HepG2 (cell line): ENCODE results near the gene GIMD1. TPM values are rescaled to one million over a fixed set of nuclear protein-coding genes. Genes with fewer than 3 reads are reported as not detected.

Source experiments
- ATAC-seq: fragments of 200-7000 bp; cut with Tn5 transposase; 3 replicates; pipeline ENCODE4 v1.9.1; 2020; ENCODE audit warnings: mild to moderate bottlenecking, moderate library complexity
- Bru-seq: library from RNA; stranded (reverse); fragments of 400-500 nt; gene quantifications from one replicate; lab custom pipeline; 2021; lab: Mats Ljungman, UMichigan
- BruChase-seq, 2 experiments: library from RNA; stranded (reverse); fragments of 400-500 nt; gene quantifications; one replicate each; lab custom pipeline; 2021; lab: Mats Ljungman, UMichigan
- BruUV-seq: library from RNA; stranded (reverse); fragments of 400-500 nt; replicated peaks from 2 replicates; lab custom pipeline; 2021; lab: Mats Ljungman, UMichigan
- CTCF ChIA-PET: fragments of 300-600 bp; formaldehyde crosslinking; extraction: SDS; loops from one replicate; lab custom pipeline; 2021; ENCODE audit warnings: low total read pairs, inconsistent platforms, low intra/inter-chr PET ratio; lab: Yijun Ruan, JAX
- POLR2A ChIA-PET: fragments of 350-600 bp; sonication (Branson Sonifier 250); formaldehyde crosslinking; loops from one replicate; lab custom pipeline; 2020; ENCODE audit warnings: antibody characterized with exemption, inconsistent platforms; lab: Yijun Ruan, JAX
- DNase-seq: peaks from one replicate; pipeline ENCODE4 v3.0.0-alpha.2; 2015; ENCODE audit warnings: low spot score
- FAIRE-seq: peaks from 3 replicates; lab custom pipeline; 2011; peaks lifted over from hg19 to GRCh38; lab: Jason Lieb, UNC
- H2AFZ ChIP-seq: one replicate; pipeline ENCODE4 v1.6.1; 2011; ENCODE audit warnings: low read length, inconsistent platforms
- H3K27ac ChIP-seq: fragments of 300-600 bp; 3 replicates; pipeline ENCODE4 v1.8.0; 2011; ENCODE audit warnings: mixed run types, mild to moderate bottlenecking, mixed read lengths, low read length, inconsistent platforms; ENCODE audit not compliant: insufficient read depth; ENCODE audit errors: extremely low read length
- H3K27me3 ChIP-seq, 2 experiments: fragments of 200-600 bp in 1 of 2; 2 replicates in 1 of 2; 3 replicates in 1 of 2; pipeline versions ENCODE4 v1.6.0 to v1.8.0; 2011; ENCODE audit warnings: low read length in 2 of 2, mild to moderate bottlenecking in 2 of 2, moderate library complexity in 2 of 2, inconsistent platforms in 1 of 2; ENCODE audit not compliant: insufficient read depth in 2 of 2, control insufficient read depth in 1 of 2
- H3K36me3 ChIP-seq, 2 experiments: fragments of 200-600 bp in 1 of 2; replicated peaks in 1 of 2; 2 replicates in 1 of 2; 3 replicates in 1 of 2; pipeline versions ENCODE4 v1.5.1 to v1.8.0; 2011; ENCODE audit warnings: low read length in 2 of 2, inconsistent platforms in 1 of 2; ENCODE audit not compliant: insufficient read depth in 2 of 2, control insufficient read depth in 1 of 2
- H3K4me1 ChIP-seq: 2 replicates; pipeline ENCODE4 v1.5.1; 2012; ENCODE audit warnings: low read length, inconsistent platforms; ENCODE audit not compliant: insufficient read depth
- H3K4me2 ChIP-seq: 2 replicates; pipeline ENCODE4 v1.6.0; 2011; ENCODE audit warnings: low read depth, low read length, inconsistent platforms
- H3K4me3 ChIP-seq, 3 experiments: fragments of 200-600 bp in 1 of 3; sonication (generic), shearing (Covaris generic) in 1 of 3; replicated peaks in 1 of 3; 2 replicates each; pipeline ENCODE4 v1.5.1; 2011 to 2016; ENCODE audit warnings: low read length in 3 of 3, inconsistent platforms in 2 of 3, low read depth in 2 of 3, mild to moderate bottlenecking in 2 of 3, control low read depth in 1 of 3, mixed read lengths in 1 of 3; ENCODE audit not compliant: insufficient read depth in 1 of 3
- H3K79me2 ChIP-seq: one replicate; pipeline ENCODE4 v1.6.1; 2011; ENCODE audit warnings: low read length, inconsistent platforms; ENCODE audit not compliant: insufficient read depth
- H3K9ac ChIP-seq: 2 replicates; pipeline ENCODE4 v1.6.0; 2011; ENCODE audit warnings: mild to moderate bottlenecking, low read depth, low read length, inconsistent platforms; ENCODE audit not compliant: insufficient read depth
- H3K9me3 ChIP-seq: 2 replicates; pipeline ENCODE4 v1.5.1; 2012; ENCODE audit warnings: mild to moderate bottlenecking, low read length
- H4K20me1 ChIP-seq: 2 replicates; pipeline ENCODE4 v1.6.0; 2011; ENCODE audit warnings: inconsistent platforms, mild to moderate bottlenecking, low read length, moderate library complexity; ENCODE audit not compliant: insufficient read depth
- ATF7-NPFF ChIP-seq: sonication (generic); formaldehyde crosslinking; IDR thresholded peaks from 2 replicates; pipeline ENCODE4 v1.8.1; 2023; ENCODE audit warnings: mild to moderate bottlenecking, low read depth, missing genetic modification reagents, moderate library complexity
- DZIP1 ChIP-seq: sonication (generic); formaldehyde crosslinking; IDR thresholded peaks from 2 replicates; pipeline ENCODE4 v1.5.0; 2020; ENCODE audit warnings: mild to moderate bottlenecking, missing genetic modification reagents
- POLR2A ChIP-seq, 2 experiments: IDR thresholded peaks; 2 replicates each; pipeline ENCODE4 v1.6.1; 2011; ENCODE audit warnings: low read depth in 2 of 2, low read length in 2 of 2, mild to moderate bottlenecking in 1 of 2, moderate library complexity in 1 of 2; ENCODE audit not compliant: insufficient read depth in 1 of 2
- PRPF4 ChIP-seq: fragments of 200-400 bp; formaldehyde crosslinking; IDR thresholded peaks from 2 replicates; pipeline ENCODE4 v1.6.1; 2016; ENCODE audit warnings: low read length, low read depth; ENCODE audit not compliant: poor library complexity, severe bottlenecking
- SMARCE1 ChIP-seq: fragments of 450-650 bp; IDR thresholded peaks from 2 replicates; pipeline ENCODE4 v1.6.1; 2017; ENCODE audit warnings: borderline replicate concordance
- THAP11 ChIP-seq: IDR thresholded peaks from 2 replicates; pipeline ENCODE4 v1.6.1; 2016; ENCODE audit warnings: missing biosample characterization, missing genetic modification reagents
- ZBTB38 ChIP-seq: sonication (generic); formaldehyde crosslinking; IDR thresholded peaks from 2 replicates; pipeline ENCODE4 v1.5.1; 2020; ENCODE audit warnings: mild to moderate bottlenecking, missing genetic modification reagents
- ZEB1 ChIP-seq: IDR thresholded peaks from 2 replicates; pipeline ENCODE4 v1.6.1; 2012; ENCODE audit warnings: mild to moderate bottlenecking, low read depth, inconsistent platforms; ENCODE audit not compliant: insufficient replicate concordance
- ZFP36 ChIP-seq: fragments of 150-350 bp; IDR thresholded peaks from 2 replicates; pipeline ENCODE4 v1.6.1; 2018; ENCODE audit warnings: borderline replicate concordance, low read length, low read depth; ENCODE audit not compliant: partially characterized antibody
- ZMYM3 ChIP-seq: sonication (generic); formaldehyde crosslinking; IDR thresholded peaks from 2 replicates; pipeline ENCODE4 v1.5.1; 2020; ENCODE audit warnings: mild to moderate bottlenecking, missing genetic modification reagents
- ZNF124 ChIP-seq: sonication (generic); formaldehyde crosslinking; IDR thresholded peaks from 2 replicates; pipeline ENCODE4 v1.4.0; 2020; ENCODE audit warnings: missing genetic modification reagents
- ZNF280B ChIP-seq: sonication (generic); formaldehyde crosslinking; IDR thresholded peaks from 2 replicates; pipeline ENCODE4 v1.5.0; 2020; ENCODE audit warnings: missing genetic modification reagents, mild to moderate bottlenecking, borderline replicate concordance
- ZNF367 ChIP-seq: sonication (generic); formaldehyde crosslinking; IDR thresholded peaks from 2 replicates; pipeline ENCODE4 v1.4.0; 2020; ENCODE audit warnings: missing genetic modification reagents, borderline replicate concordance
- ZNF451 ChIP-seq: sonication (generic); formaldehyde crosslinking; IDR thresholded peaks from 2 replicates; pipeline ENCODE4 v1.5.0; 2020; ENCODE audit warnings: mild to moderate bottlenecking, missing genetic modification reagents
- ZNF780A ChIP-seq: sonication (generic); formaldehyde crosslinking; IDR thresholded peaks from 2 replicates; pipeline ENCODE4 v1.8.0; 2022; ENCODE audit warnings: mild to moderate bottlenecking, missing genetic modification reagents, moderate library complexity
- ZNF841 ChIP-seq: sonication (generic); formaldehyde crosslinking; IDR thresholded peaks from 2 replicates; pipeline ENCODE4 v1.8.1; 2023; ENCODE audit warnings: missing genetic modification reagents, borderline replicate concordance
- WGBS: methylation state at CpG from one replicate; pipeline ENCODE4 v1.1.6; 2017; ENCODE audit warnings: low lambda C conversion rate; 5-methylcytosine and 5-hydroxymethylcytosine counted together
- in situ Hi-C: cut with HindIII; loops from 2 replicates; pipeline ENCODE4 v1.10.0; 2017; ENCODE audit warnings: low pct_unique_long_range_greater_than_20kb; ENCODE audit not compliant: extremely low pct_ligation_motif_present
- intact Hi-C: fragments of 100-400 bp; cut with micrococcal nuclease; formaldehyde crosslinking; loops from one replicate; pipeline ENCODE4 v1.10.0; 2022; ENCODE audit not compliant: unreplicated experiment
- long read RNA-seq, 2 experiments: library from RNA in 1 of 2; library from polyadenylated mRNA in 1 of 2; stranded (forward) in 1 of 2; unstranded in 1 of 2; transcript quantifications; one replicate each; pipeline ENCODE4 v2.0.0, GENCODE V29; 2019 to 2022
- polyA minus RNA-seq, 3 experiments: library from RNA; depleted of rRNA, polyadenylated mRNA; stranded (reverse); fragments of >200 nt; gene quantifications; 2 replicates each; pipeline ENCODE4 v1.2.3, GENCODE V29; 2011; ENCODE audit warnings: low replicate concordance in 1 of 3
- polyA plus RNA-seq, 8 experiments: library from polyadenylated mRNA; depleted of rRNA in 3 of 8; stranded (reverse) in 7 of 8; unstranded in 1 of 8; fragments of >200 nt; fragmentation: Illumina TruSeq in 4 of 8; extraction: Trizol in 4 of 8; gene quantifications; 2 replicates each; pipeline versions ENCODE4 v1.2.1 to v1.2.3, GENCODE V29; 2011 to 2016; ENCODE audit warnings: low read depth in 4 of 8, missing spikeins in 1 of 8, mixed read lengths in 1 of 8; ENCODE audit not compliant: insufficient read depth in 1 of 8
- total RNA-seq, 5 experiments: library from RNA; depleted of rRNA; stranded (reverse); fragments of >200 nt; fragmentation: Illumina TruSeq; extraction: Trizol; gene quantifications; 2 replicates each; pipeline ENCODE4 v1.2.3, GENCODE V29; 2016; ENCODE audit warnings: low read depth in 1 of 5

GIMD1 gene
- total RNA-seq (2016; rRNA removed; fragmentation: Illumina TruSeq; extraction: Trizol) (not detected in 2 replicates), polyA plus RNA-seq (2011; rRNA removed) (not detected in 2 replicates), polyA minus RNA-seq (2011; rRNA and poly(A)+ RNA removed; ENCODE audit: low replicate concordance) (not detected in 2 replicates), Bru-seq, nascent RNA (not detected), BruChase-seq, experiment 1, labeled RNA remaining after a 6-hour chase (not detected), BruChase-seq, experiment 2, labeled RNA remaining after a 2-hour chase (not detected)
- not detected in 2 replicates for total RNA-seq (2016; cell fraction: cytosol; rRNA removed; fragmentation: Illumina TruSeq; extraction: Trizol; ENCODE audit: low read depth)
- not detected in 2 replicates for total RNA-seq (2016; cell fraction: insoluble cytoplasmic fraction; rRNA removed; fragmentation: Illumina TruSeq; extraction: Trizol)
- total RNA-seq (2016; cell fraction: membrane; rRNA removed; fragmentation: Illumina TruSeq; extraction: Trizol): not detected in 2 replicates
- total RNA-seq (2016; cell fraction: nucleus; rRNA removed; fragmentation: Illumina TruSeq; extraction: Trizol): not detected in 2 replicates
- not detected in 2 replicates for polyA plus RNA-seq (2011; cell fraction: cytosol; rRNA removed)
- not detected in 2 replicates for polyA plus RNA-seq (2011; cell fraction: nucleus; rRNA removed)
- polyA plus RNA-seq (2012): not detected in 2 replicates
- polyA plus RNA-seq (2016; cell fraction: cytosol; fragmentation: Illumina TruSeq; extraction: Trizol; ENCODE audit: low read depth): not detected in 2 replicates
- polyA plus RNA-seq (2016; cell fraction: insoluble cytoplasmic fraction; fragmentation: Illumina TruSeq; extraction: Trizol; ENCODE audit: low read depth): not detected in 2 replicates
- not detected in 2 replicates for polyA plus RNA-seq (2016; cell fraction: membrane; fragmentation: Illumina TruSeq; extraction: Trizol; ENCODE audit: low read depth)
- not detected in 2 replicates for polyA plus RNA-seq (2016; cell fraction: nucleus; fragmentation: Illumina TruSeq; extraction: Trizol; ENCODE audit: insufficient read depth, low read depth)
- not detected in 2 replicates for polyA minus RNA-seq (2011; cell fraction: cytosol; rRNA and poly(A)+ RNA removed)
- not detected in 2 replicates for polyA minus RNA-seq (2011; cell fraction: nucleus; rRNA and poly(A)+ RNA removed)
- long read RNA-seq, experiment 1: 0 reads
- long read RNA-seq, experiment 2: 0 reads

GRCh38 chr4:106368678-106369077, at the start of gene GIMD1:
GIMD1 (minus strand) TSS chr4:106368778; CDS start chr4:106367435, 1,343 bp downstream.
- in situ Hi-C loops: loop anchor here (5.0 to 25.0 kb wide), 2 partner anchors 134 to 444 kb away; no protein-coding TSS in a partner anchor
- no TSS peak for BruUV-seq
- H3K4me2 ChIP-seq: no peak within 1 kb of the TSS
- DNase-seq (no peak), FAIRE-seq (no peak)
- H3K36me3 ChIP-seq: no peaks in the 10 kb centered on the region
- no peaks in the 10 kb centered on the region for H3K79me2 ChIP-seq
- intact Hi-C loops: loop anchor here (1.0 to 5.0 kb wide), 5 partner anchors 51 to 530 kb away; partner anchors contain the start of genes AIMP1 and TBCK
- no peak for TF ChIP-seq ZNF780A (CRISPR knock-in tag)
- TF ChIP-seq ZNF124 (CRISPR knock-in tag): no peak
- no peak for TF ChIP-seq POLR2A (IDR thresholded peaks at IDR 0.05; ENCODE audit: insufficient read depth in 1 of 2, low read depth in 2 of 2, low read length in 2 of 2)
- TF ChIP-seq ZBTB38 (CRISPR knock-in tag): no peak
- TF ChIP-seq ZMYM3: no peak
- TF ChIP-seq ZFP36: no peak
- no peak for TF ChIP-seq ZEB1
- no peak for TF ChIP-seq ZNF280B (CRISPR knock-in tag)
- TF ChIP-seq ZNF451 (CRISPR knock-in tag): no peak
- TF ChIP-seq ZNF367 (CRISPR knock-in tag): no peak
- no peak for TF ChIP-seq PRPF4
- no peak for TF ChIP-seq SMARCE1
- TF ChIP-seq ATF7-NPFF: no peak
- no peak for TF ChIP-seq DZIP1 (CRISPR knock-in tag)
- no peak for TF ChIP-seq ZNF841
- no peak for TF ChIP-seq THAP11 (CRISPR knock-in tag)
- TF ChIP-seq, all 625 proteins: peak for 0
- no peak within 1 kb of the TSS for H3K4me3 ChIP-seq
- ATAC-seq: no peak
- H3K9ac ChIP-seq: no peak within 1 kb of the TSS
- no peak within 1 kb of the TSS for H3K27ac ChIP-seq
- CTCF ChIA-PET: interaction anchor here (1.6 to 2.5 kb wide), 4 partner anchors 40 to 154 kb away, joined by 4 to 29 read pairs (median 6); no protein-coding TSS in a partner anchor
- POLR2A ChIA-PET: interaction anchor here (1.3 kb wide), 1 partner anchor 24 kb away, joined by 3 read pairs; no protein-coding TSS in a partner anchor
- no peaks in the 10 kb centered on the region for H3K9me3 ChIP-seq
- 91% methylated on average over 5 of the region's 5 CpGs for WGBS
- no peaks in the 10 kb centered on the region for H3K27me3 ChIP-seq
- no peak within 1 kb of the TSS for H2AFZ ChIP-seq
- no peaks in the 10 kb centered on the region for H4K20me1 ChIP-seq
- H3K4me1 ChIP-seq: peaks cover 19% of the 10 kb centered on the region
